SK-N-DZ (cell line): ENCODE measurements around the gene LRFN5.

Source experiments
- DNase-seq: peaks from one replicate; pipeline ENCODE4 v3.0.0-alpha.2; 2015; ENCODE audit warnings: low spot score

LRFN5 gene

GRCh38 chr14:41773536-41774279 is 167.0 kb downstream of the LRFN5 start:
- DNase-seq: no peak

- no peak for DNase-seq
Measured at GRCh38 chr14:41782511-41782910, 175.8 kb downstream of the LRFN5 start.

GRCh38 chr14:41783403-41783802 is 176.7 kb downstream of the LRFN5 start:
- no peak for DNase-seq

GRCh38 chr14:41785696-41786095 is 179.0 kb downstream of the LRFN5 start:
- peak; percentile 4 for DNase-seq

- no peak for DNase-seq
Measured at GRCh38 chr14:41799817-41800216, 193.1 kb downstream of the LRFN5 start.

GRCh38 chr14:41805633-41806032 is 199.0 kb downstream of the LRFN5 start:
- DNase-seq: no peak

- no peak for DNase-seq
Measured at GRCh38 chr14:41806366-41806975, 199.8 kb downstream of the LRFN5 start.

- no peak for DNase-seq
Measured at GRCh38 chr14:41810362-41810761, 203.7 kb downstream of the LRFN5 start.

GRCh38 chr14:41817626-41818025 is 210.9 kb downstream of the LRFN5 start:
- DNase-seq: no peak

- no peak for DNase-seq
Measured at GRCh38 chr14:41824441-41824840, 217.8 kb downstream of the LRFN5 start.

- no peak for DNase-seq
Measured at GRCh38 chr14:41825622-41826021, 218.9 kb downstream of the LRFN5 start.

GRCh38 chr14:41830714-41831406 is 224.2 kb downstream of the LRFN5 start:
- DNase-seq: no peak

GRCh38 chr14:41839661-41840060 is 233.0 kb downstream of the LRFN5 start:
- DNase-seq: no peak

GRCh38 chr14:41859336-41859735 is 252.7 kb downstream of the LRFN5 start:
- DNase-seq: no peak

GRCh38 chr14:41860586-41860985 is 253.9 kb downstream of the LRFN5 start:
- DNase-seq: no peak

GRCh38 chr14:41865894-41866293 is 259.2 kb downstream of the LRFN5 start:
- DNase-seq: no peak

GRCh38 chr14:41868396-41868795 is 261.7 kb downstream of the LRFN5 start:
- no peak for DNase-seq

- DNase-seq: no peak
Measured at GRCh38 chr14:41872931-41873685, 266.4 kb downstream of the LRFN5 start.

GRCh38 chr14:41873686-41874317 is 267.1 kb downstream of the LRFN5 start:
- no peak for DNase-seq

GRCh38 chr14:41875116-41875515 is 268.4 kb downstream of the LRFN5 start:
- no peak for DNase-seq

GRCh38 chr14:41878321-41878720 is 271.6 kb downstream of the LRFN5 start:
- no peak for DNase-seq

GRCh38 chr14:41891624-41892023 is 284.9 kb downstream of the LRFN5 start:
- no peak for DNase-seq
